ENCODE data around the gene VARS2. TPM values are rescaled to one million over a fixed set of nuclear protein-coding genes. Genes with fewer than 3 reads are reported as not detected.

The VARS2 gene
- total RNA-seq, 1 experiment from 2014 or later = 39.8 TPM

DNA sequence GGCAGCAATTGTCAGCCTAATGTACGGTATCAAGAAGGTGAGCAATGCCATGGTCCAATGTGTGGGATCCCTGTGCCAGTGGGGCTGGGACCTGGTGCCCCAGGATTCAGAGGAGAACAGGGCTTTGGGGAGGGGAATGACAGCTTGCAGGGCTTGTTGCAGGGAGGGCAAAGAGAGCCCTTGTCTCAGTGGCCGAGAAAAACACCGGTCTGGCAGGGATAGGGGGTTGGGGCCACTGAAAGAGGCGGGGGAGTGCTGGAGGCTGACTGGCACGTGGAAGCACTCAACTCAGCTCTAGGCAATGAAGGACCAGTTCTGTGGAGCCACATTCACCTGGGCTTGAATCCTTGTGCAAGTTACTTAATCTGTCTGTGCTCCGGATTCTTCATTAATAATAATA is 23.2 kb downstream of the VARS2 start:
- Histone ChIP-seq H3K4me1 (ENCODE audit: control insufficient read depth in 1 of 2, insufficient read depth in 2 of 2, low read length in 2 of 2) (peaks cover 6 to 14% of the 10 kb centered on the region in 2 experiments), H2AFZ (ENCODE audit: low read depth, low read length, poor library complexity, severe bottlenecking) (no peak overlapping the region), H3K27ac (ENCODE audit: low read depth, low read length) (no peak overlapping the region), H4K20me1 (ENCODE audit: insufficient read depth) (no peaks in the 10 kb centered on the region), H3K9me3 (ENCODE audit: control insufficient read depth in 1 of 2, insufficient read depth in 1 of 2, low read depth in 1 of 2, low read length in 2 of 2) (no peaks in the 10 kb centered on the region), H3K36me3 (ENCODE audit: control insufficient read depth in 1 of 2, insufficient read depth in 2 of 2, low read length in 2 of 2) (no peaks in the 10 kb centered on the region), H3K9me2 (ENCODE audit: insufficient read depth) (no peaks in the 10 kb centered on the region), H3K27me3 (ENCODE audit: insufficient read depth, low read length) (no peaks in the 10 kb centered on the region), H3K4me2 (ENCODE audit: low read length) (no peak overlapping the region), H3K4me3 (replicated peaks in 1 of 2; ENCODE audit: low read depth in 1 of 2, low read length in 2 of 2) (no peak overlapping the region), H3K79me2 (ENCODE audit: insufficient read depth, low read length) (no peaks in the 10 kb centered on the region), H3K9ac (ENCODE audit: low read length) (no peak overlapping the region)
- TF ChIP-seq, protein P1, sequence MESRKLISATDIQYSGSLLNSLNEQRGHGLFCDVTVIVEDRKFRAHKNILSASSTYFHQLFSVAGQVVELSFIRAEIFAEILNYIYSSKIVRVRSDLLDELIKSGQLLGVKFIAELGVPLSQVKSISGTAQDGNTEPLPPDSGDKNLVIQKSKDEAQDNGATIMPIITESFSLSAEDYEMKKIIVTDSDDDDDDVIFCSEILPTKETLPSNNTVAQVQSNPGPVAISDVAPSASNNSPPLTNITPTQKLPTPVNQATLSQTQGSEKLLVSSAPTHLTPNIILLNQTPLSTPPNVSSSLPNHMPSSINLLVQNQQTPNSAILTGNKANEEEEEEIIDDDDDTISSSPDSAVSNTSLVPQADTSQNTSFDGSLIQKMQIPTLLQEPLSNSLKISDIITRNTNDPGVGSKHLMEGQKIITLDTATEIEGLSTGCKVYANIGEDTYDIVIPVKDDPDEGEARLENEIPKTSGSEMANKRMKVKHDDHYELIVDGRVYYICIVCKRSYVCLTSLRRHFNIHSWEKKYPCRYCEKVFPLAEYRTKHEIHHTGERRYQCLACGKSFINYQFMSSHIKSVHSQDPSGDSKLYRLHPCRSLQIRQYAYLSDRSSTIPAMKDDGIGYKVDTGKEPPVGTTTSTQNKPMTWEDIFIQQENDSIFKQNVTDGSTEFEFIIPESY (IDR thresholded peaks at IDR 0.05; ENCODE audit: extremely low read depth, insufficient replicate concordance, low read length) = no peak
- TF ChIP-seq RAD21 (IDR thresholded peaks at IDR 0.05; ENCODE audit: low read depth) = no peak
- no peak for TF ChIP-seq EZH2 (IDR thresholded peaks at IDR 0.05)
- TF ChIP-seq YY1 (IDR thresholded peaks at IDR 0.05; ENCODE audit: extremely low read depth, insufficient replicate concordance, low read depth, low read length) = no peak
- no peak for TF ChIP-seq SP1 (IDR thresholded peaks at IDR 0.05; ENCODE audit: low read depth)
- TF ChIP-seq JUND (IDR thresholded peaks at IDR 0.05) = no peak
- TF ChIP-seq CBX3 (IDR thresholded peaks at IDR 0.05; ENCODE audit: low read depth) = no peak
- TF ChIP-seq ELF1 (IDR thresholded peaks at IDR 0.05; ENCODE audit: borderline replicate concordance, low read depth) = no peak
- TF ChIP-seq, protein P2, sequence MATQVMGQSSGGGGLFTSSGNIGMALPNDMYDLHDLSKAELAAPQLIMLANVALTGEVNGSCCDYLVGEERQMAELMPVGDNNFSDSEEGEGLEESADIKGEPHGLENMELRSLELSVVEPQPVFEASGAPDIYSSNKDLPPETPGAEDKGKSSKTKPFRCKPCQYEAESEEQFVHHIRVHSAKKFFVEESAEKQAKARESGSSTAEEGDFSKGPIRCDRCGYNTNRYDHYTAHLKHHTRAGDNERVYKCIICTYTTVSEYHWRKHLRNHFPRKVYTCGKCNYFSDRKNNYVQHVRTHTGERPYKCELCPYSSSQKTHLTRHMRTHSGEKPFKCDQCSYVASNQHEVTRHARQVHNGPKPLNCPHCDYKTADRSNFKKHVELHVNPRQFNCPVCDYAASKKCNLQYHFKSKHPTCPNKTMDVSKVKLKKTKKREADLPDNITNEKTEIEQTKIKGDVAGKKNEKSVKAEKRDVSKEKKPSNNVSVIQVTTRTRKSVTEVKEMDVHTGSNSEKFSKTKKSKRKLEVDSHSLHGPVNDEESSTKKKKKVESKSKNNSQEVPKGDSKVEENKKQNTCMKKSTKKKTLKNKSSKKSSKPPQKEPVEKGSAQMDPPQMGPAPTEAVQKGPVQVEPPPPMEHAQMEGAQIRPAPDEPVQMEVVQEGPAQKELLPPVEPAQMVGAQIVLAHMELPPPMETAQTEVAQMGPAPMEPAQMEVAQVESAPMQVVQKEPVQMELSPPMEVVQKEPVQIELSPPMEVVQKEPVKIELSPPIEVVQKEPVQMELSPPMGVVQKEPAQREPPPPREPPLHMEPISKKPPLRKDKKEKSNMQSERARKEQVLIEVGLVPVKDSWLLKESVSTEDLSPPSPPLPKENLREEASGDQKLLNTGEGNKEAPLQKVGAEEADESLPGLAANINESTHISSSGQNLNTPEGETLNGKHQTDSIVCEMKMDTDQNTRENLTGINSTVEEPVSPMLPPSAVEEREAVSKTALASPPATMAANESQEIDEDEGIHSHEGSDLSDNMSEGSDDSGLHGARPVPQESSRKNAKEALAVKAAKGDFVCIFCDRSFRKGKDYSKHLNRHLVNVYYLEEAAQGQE (IDR thresholded peaks at IDR 0.05; ENCODE audit: low read depth) = no peak
- POLR2A ChIA-PET = no interaction called here
- ATAC-seq (no peak), DNase-seq (ENCODE audit: low read depth, low spot score) (no peak)
- CTCF ChIA-PET = interaction anchor here (0.5 to 1.5 kb wide), 2 partner anchors 134 to 462 kb away, joined by 3 read pairs; no protein-coding TSS in a partner anchor
- RAD21 ChIA-PET (ENCODE audit: low non-redundant PET in 1 of 2, low total read pairs in 2 of 2, uncharacterized antibody in 2 of 2, unreplicated experiment in 2 of 2) = no interaction called here
- intact Hi-C loops (cut with micrococcal nuclease) = no loop called here
- BruUV-seq (replicated peaks) = no TSS peak
